ENCODE data around the gene PAQR7.

PAQR7 gene

DNA sequence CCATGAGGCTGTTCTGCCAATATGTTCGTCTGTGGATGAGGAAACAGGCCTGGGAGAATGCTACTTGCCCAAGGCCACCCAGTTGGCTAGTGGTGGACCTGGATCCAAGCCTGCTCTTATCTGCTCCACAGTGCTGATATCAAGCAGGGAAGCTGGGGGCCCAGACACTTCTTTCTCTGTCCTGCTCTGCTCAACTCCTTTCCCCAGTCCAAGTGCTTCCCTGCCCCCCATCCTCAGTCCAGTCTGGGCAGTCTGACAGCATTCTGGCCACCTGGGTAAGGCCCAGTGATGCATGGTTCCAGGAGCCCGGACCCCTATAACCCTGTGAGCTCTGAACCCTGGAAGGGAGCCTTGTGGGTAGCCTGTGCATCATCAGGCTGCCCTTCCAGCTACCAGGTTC is 4.2 kb upstream of the PAQR7 start:
- TF ChIP-seq ZFX (IDR thresholded peaks at IDR 0.05) = no peak
- TF ChIP-seq, protein P1, sequence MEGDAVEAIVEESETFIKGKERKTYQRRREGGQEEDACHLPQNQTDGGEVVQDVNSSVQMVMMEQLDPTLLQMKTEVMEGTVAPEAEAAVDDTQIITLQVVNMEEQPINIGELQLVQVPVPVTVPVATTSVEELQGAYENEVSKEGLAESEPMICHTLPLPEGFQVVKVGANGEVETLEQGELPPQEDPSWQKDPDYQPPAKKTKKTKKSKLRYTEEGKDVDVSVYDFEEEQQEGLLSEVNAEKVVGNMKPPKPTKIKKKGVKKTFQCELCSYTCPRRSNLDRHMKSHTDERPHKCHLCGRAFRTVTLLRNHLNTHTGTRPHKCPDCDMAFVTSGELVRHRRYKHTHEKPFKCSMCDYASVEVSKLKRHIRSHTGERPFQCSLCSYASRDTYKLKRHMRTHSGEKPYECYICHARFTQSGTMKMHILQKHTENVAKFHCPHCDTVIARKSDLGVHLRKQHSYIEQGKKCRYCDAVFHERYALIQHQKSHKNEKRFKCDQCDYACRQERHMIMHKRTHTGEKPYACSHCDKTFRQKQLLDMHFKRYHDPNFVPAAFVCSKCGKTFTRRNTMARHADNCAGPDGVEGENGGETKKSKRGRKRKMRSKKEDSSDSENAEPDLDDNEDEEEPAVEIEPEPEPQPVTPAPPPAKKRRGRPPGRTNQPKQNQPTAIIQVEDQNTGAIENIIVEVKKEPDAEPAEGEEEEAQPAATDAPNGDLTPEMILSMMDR (conservative IDR thresholded peaks at IDR 0.05) = no peak
- H3K27ac ChIP-seq = no peak overlapping the region

DNA sequence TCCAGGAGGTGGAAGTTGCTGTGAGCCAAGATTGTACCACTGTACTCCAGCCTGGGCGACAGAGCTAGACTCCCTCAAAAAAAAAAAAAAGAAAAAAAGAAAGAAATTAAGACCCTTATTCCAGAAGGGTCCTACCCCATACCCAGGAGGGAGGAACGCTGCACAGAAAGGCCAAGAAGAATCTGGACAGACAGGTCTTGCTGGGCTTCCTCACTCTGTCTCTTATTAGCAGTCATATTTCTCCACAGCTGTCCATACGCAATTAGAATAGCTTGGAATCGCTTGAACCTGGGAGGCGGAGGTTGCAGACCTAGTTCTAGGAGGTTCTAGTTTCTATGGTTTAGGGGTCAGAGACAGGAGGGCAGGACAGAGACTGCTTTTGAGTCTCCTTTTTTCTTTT is 3.2 kb upstream of the PAQR7 start:
- H3K27ac ChIP-seq = no peak overlapping the region
- TF ChIP-seq, protein P1 (conservative IDR thresholded peaks at IDR 0.05) = no peak
- no peak for TF ChIP-seq ZFX (IDR thresholded peaks at IDR 0.05)

DNA sequence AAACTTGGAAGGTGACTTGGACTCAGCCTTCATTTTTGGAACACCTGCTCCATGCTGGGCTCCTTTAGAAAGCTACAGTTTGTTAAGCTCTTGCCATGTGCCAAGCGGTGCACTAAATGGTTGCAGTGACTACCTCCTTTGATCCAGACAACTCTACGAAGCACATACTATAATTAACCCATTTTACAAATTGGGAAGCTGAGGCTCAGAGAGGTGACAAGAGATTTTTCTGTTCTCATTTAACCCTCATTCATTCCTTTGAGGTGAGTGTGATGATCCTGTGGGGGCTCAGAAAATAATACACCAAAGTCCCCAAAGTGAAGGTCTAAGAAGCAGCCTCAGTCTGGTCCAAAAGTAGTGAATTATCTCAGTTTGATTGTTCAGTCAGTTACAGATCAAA is 1.6 kb upstream of the PAQR7 start:
- TF ChIP-seq ZFX (IDR thresholded peaks at IDR 0.05) = no peak
- TF ChIP-seq, protein P1 (conservative IDR thresholded peaks at IDR 0.05) = no peak
- H3K27ac ChIP-seq = no peak overlapping the region

DNA sequence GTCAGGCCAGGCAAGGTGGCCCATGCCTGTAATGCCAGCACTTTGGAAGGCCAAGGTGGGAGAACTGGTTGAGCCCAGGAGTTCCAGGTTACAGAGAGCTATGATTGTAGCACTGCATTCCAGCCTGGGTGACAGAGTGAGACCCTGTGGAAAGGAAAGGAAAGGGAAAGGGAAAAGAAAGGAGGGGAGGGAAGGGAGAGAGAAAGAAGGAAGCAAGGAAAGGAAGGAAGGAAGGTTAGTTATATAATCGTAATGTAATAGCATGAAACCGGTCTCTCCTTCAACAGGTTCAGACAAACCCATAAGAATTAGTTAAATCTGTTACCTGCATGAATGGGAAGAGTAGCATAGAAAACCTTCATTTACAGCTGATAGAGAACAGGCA is 1.2 kb upstream of the PAQR7 start:
- TF ChIP-seq, protein P1 (conservative IDR thresholded peaks at IDR 0.05) = no peak
- no peak for TF ChIP-seq ZFX (IDR thresholded peaks at IDR 0.05)
- no peak overlapping the region for H3K27ac ChIP-seq

DNA sequence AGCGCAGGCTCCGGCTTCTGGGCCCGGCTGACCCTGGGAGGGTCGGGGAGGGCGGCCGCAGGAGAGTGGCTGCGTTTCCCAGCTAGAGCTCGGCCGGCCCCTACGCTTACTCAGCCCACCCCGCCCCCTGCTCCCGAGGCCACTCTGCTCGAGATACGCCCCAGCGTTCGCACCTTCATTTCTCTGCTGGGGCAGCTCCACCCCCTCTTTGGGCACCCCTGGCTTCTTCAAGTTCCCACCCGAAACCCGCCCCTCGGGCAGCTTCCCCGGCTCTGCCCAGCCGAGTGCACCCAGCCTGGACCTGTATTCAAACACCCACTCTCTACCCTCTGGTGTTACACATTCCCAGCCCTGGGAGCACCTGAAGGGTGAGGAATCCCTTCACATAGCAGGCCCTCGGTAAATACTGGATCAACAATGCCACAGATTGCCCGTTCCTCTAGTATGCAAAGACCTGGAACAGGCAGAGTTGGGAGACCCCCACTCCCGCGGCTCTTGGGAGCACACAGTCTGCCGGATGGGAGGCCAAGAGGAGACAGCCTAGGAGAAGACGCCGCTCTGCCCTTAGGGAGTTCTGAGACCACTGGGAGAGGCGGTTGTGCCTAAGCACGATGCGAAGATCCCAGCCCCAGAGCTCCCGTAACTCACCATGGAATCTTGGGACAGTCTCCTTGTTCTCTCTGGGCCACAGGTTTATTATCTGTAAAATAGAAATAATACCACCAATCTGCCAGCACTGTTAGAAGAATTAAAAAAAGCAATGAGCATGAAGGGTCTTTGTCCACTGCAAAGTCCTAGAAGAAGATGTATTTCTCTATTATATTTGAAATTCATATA is 566 bp upstream of the PAQR7 start:
- no peak overlapping the region; the same call in 1 of the 2 replicates for H3K27ac ChIP-seq
- TF ChIP-seq, protein P1 (conservative IDR thresholded peaks at IDR 0.05) = no peak
- TF ChIP-seq ZFX (IDR thresholded peaks at IDR 0.05) = no peak

DNA sequence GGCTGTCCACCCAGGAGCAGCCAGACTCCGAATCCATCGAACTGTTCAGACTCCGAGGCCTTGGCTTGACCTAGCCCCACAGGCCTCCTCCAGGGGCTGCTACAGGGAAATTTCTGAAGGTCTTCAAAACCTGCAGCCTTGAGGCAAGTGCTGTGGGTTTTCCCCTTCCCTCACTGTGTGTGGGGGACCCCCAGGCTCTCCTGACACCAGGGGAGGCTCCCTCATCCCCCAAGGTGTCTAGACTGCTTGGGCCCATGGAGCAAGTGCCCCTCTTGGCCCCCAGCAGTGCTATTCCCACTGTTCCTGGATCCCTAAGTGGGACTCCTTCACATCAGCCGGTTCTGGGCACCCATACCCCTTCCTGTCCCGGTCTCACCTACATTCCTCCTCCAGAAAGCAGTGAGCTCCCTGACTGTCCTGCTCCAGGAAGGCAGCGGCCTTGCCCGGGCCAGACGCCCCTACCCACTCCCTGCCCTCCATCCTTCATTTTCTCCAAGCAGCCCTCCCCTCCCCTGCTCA is 814 bp downstream of the PAQR7 start:
- H3K27ac ChIP-seq = peak overlapping the region; percentile 46
- TF ChIP-seq, protein P1 (conservative IDR thresholded peaks at IDR 0.05) = no peak
- no peak for TF ChIP-seq ZFX (IDR thresholded peaks at IDR 0.05)

DNA sequence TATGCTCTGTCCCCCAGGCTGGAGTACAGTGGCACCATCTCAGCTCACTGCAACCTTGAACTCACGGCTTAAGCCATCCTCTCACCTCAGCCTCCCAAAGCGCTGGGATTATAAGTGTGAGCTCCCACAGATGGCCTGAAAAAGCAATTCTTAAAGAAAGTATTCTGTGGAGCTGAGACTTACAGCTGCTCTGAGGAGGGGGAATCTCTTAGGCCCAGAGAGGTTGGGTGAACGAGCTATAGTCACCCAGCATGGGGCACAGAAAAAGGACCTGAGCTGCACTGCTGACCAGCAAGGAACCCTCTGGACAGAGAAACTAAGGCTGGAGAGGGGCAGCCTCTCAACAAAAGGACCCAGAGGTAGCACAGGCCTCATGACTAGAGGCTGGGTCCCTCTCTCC is 1.3 kb downstream of the PAQR7 start:
- H3K27ac ChIP-seq = no peak overlapping the region; the same call in 1 of the 2 replicates
- no peak for TF ChIP-seq ZFX (IDR thresholded peaks at IDR 0.05)
- TF ChIP-seq, protein P1 (conservative IDR thresholded peaks at IDR 0.05) = no peak
